HPDE6-E6E7 (cell line): ENCODE data around the gene FKBP6.
"Not testable (repeated sequence)": the region's sequence is repeated elsewhere in the genome, so short reads cannot be mapped to it uniquely, and the experiment has no call there.

Experiments used
- DNase-seq: peaks from one replicate; pipeline ENCODE4 v3.0.0; 2011; ENCODE audit warnings: missing footprints; ENCODE audit errors: extremely low spot score

Gene FKBP6

GRCh38 chr7:73395538-73396503 is 67.9 kb downstream of the FKBP6 start:
- no peak for DNase-seq

DNA sequence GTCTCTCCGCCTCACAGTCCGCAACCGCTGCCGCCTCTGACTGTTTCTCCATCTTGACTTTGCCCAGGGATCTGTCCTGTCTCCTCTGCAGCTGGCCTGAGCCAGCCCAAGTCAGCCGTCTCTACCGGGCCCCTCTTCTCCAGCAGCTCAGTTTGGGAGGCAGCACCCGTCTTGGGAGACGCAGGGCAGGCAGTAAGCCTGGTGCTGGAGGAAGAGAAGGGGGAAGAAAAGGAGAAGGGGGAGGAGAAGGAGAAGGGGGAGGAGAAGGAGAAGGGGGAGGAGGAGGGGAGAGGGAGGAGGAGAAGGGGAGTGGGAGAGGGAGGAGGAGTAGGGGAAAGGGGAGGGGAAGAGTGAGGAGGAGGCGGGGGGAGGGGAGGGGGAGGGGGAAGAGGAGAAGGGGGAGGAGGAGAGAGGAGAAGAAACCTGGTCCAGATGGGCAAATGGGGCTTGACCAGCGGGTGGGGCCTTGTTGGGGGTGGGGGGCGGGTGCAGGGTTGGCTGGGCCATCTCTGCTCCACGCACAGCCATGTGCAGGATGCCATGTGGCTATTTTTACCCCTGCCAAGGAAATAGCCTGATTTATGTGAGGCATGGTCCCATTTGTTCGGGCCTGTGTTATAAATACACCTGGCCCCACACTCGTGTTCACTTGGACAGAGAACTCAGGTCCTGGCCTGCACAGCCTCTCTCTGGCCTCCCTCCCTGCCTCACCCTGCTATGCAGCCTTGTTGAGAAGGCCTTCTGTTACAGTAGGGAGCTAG is 69.7 kb downstream of the FKBP6 start:
- DNase-seq: no peak

- DNase-seq: not testable (repeated sequence)
Observed at GRCh38 chr7:73399185-73400050, 71.5 kb downstream of the FKBP6 start.

DNA sequence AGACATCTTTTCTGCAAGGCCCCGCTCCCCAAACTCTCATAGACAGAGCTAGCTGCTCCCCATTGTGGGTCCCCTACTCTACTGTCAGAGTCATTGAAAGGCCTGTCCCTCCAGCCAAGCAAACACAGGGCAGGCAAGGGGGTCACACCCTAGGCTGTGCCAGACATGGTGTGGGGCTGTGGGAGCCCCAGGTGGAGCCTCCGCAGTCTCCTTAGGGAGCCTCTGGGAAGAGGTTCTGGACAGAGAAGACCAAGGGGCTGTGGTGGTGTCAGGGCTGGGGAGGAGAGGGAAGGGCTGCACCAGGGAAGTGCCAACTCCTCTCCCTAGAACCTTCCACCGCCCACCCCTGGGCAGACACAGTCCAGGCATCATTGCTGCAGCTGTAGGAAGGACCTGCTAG is 76.9 kb downstream of the FKBP6 start:
- DNase-seq: not testable (repeated sequence)
